B cell (primary cell): ENCODE data around the gene PPT2. TPM values are rescaled to one million over a fixed set of nuclear protein-coding genes. Genes with fewer than 3 reads are reported as not detected.

Experiments
- ATAC-seq: fragments of 200-7000 bp; cut with Tn5 transposase; one replicate; pipeline ENCODE4 v1.10.0; 2021; ENCODE audit warnings: low read depth, mild to moderate bottlenecking, moderate number of reproducible peaks, moderate library complexity
- CTCF ChIA-PET: fragments of 350-600 bp; sonication (Branson Sonifier 250); formaldehyde crosslinking; loops from one replicate; lab custom pipeline; 2021; ENCODE audit warnings: antibody characterized with exemption, inconsistent platforms; lab: Charles Lee
- POLR2A ChIA-PET: fragments of 350-600 bp; sonication (Branson Sonifier 250); formaldehyde crosslinking; loops from one replicate; lab custom pipeline; 2021; ENCODE audit warnings: antibody characterized with exemption; lab: Charles Lee
- DNase-seq: peaks from one replicate; pipeline ENCODE4 v3.0.0; 2013
- H2AFZ ChIP-seq: 2 replicates; pipeline ENCODE4 v1.6.1; 2012; ENCODE audit warnings: mild to moderate bottlenecking, low read depth, low read length; ENCODE audit not compliant: insufficient read depth, poor library complexity, severe bottlenecking
- H3K27ac ChIP-seq, 2 donors: 1 replicate in 1 of 2; 2 replicates in 1 of 2; pipeline ENCODE4 v1.5.1; 2012 to 2013; ENCODE audit warnings: low read length in 2 of 2, mild to moderate bottlenecking in 2 of 2, moderate library complexity in 1 of 2
- H3K27me3 ChIP-seq, 4 experiments: fragments of 200-600 bp in 1 of 4; sonication (generic) in 1 of 4; replicated peaks in 1 of 4; 1 replicate in 2 of 4; 2 replicates in 2 of 4; pipeline versions ENCODE4 v1.6.1 to v1.7.0; 2013 to 2016; ENCODE audit warnings: low read length in 3 of 4, mild to moderate bottlenecking in 2 of 4, mixed read lengths in 1 of 4, moderate library complexity in 1 of 4; ENCODE audit not compliant: insufficient read depth in 4 of 4, control insufficient read depth in 3 of 4; ENCODE audit errors: control extremely low read depth in 1 of 4
- H3K36me3 ChIP-seq, 2 experiments: replicated peaks in 1 of 2; 1 replicate in 1 of 2; 2 replicates in 1 of 2; pipeline versions ENCODE4 v1.6.1 to v1.7.1; 2013; ENCODE audit warnings: low read length in 1 of 2; ENCODE audit not compliant: insufficient read depth in 2 of 2, control insufficient read depth in 1 of 2; ENCODE audit errors: control extremely low read depth in 1 of 2, extremely low read depth in 1 of 2
- H3K4me1 ChIP-seq, 2 donors: fragments of 200-600 bp in 1 of 2; sonication (generic) in 1 of 2; 1 replicate in 1 of 2; 2 replicates in 1 of 2; pipeline versions ENCODE4 v1.5.1 to v1.6.1; 2013 to 2017; ENCODE audit warnings: low read length in 2 of 2; ENCODE audit not compliant: control insufficient read depth in 2 of 2, insufficient read depth in 2 of 2
- H3K4me2 ChIP-seq: replicated peaks from 2 replicates; pipeline ENCODE3; 2012; ENCODE audit warnings: mild to moderate bottlenecking, low read depth, low read length; ENCODE audit not compliant: poor library complexity, severe bottlenecking
- H3K4me3 ChIP-seq, 5 experiments: fragments of 200-600 bp in 1 of 5; sonication (generic) in 1 of 5; 1 replicate in 3 of 5; 2 replicates in 2 of 5; pipeline versions ENCODE4 v1.5.1 to v1.7.0; 2011 to 2016; ENCODE audit warnings: low read length in 4 of 5, mild to moderate bottlenecking in 4 of 5, low read depth in 2 of 5, control low read depth in 1 of 5, moderate library complexity in 1 of 5; ENCODE audit not compliant: insufficient read depth in 1 of 5; ENCODE audit errors: control extremely low read depth in 1 of 5, extremely low read depth in 1 of 5
- H3K79me2 ChIP-seq: fragments of 200-600 bp; sonication (generic); one replicate; pipeline ENCODE4 v1.6.0; 2016; ENCODE audit warnings: low read length; ENCODE audit not compliant: control insufficient read depth, insufficient read depth
- H3K9ac ChIP-seq: fragments of 200-600 bp; sonication (generic); 2 replicates; pipeline ENCODE4 v1.6.1; 2017; ENCODE audit warnings: mild to moderate bottlenecking, low read length, moderate library complexity
- H3K9me3 ChIP-seq, 3 donors: one replicate each; pipeline versions ENCODE4 v1.6.1 to v1.7.1; 2013; ENCODE audit warnings: low read length in 2 of 3; ENCODE audit not compliant: control insufficient read depth in 2 of 3, insufficient read depth in 1 of 3; ENCODE audit errors: control extremely low read depth in 1 of 3
- H4K20me1 ChIP-seq: 2 replicates; pipeline ENCODE4 v1.6.0; 2012; ENCODE audit warnings: mild to moderate bottlenecking, low read length; ENCODE audit not compliant: insufficient read depth, control insufficient read depth, poor library complexity, severe bottlenecking
- H3K27ac Mint-ChIP-seq: one replicate; pipeline ENCODE4 v1.8.0; 2021; ENCODE audit warnings: mixed read lengths
- H3K27me3 Mint-ChIP-seq: one replicate; pipeline ENCODE4 v1.8.0; 2021; ENCODE audit warnings: mixed read lengths
- H3K4me1 Mint-ChIP-seq: one replicate; pipeline ENCODE4 v1.8.0; 2021; ENCODE audit warnings: mixed read lengths
- H3K4me3 Mint-ChIP-seq: one replicate; pipeline ENCODE4 v1.8.0; 2021; ENCODE audit warnings: mixed read lengths
- H3K9me3 Mint-ChIP-seq: one replicate; pipeline ENCODE4 v1.8.0; 2022; ENCODE audit warnings: mixed read lengths; ENCODE audit not compliant: insufficient read depth
- CTCF ChIP-seq: fragments of 200-600 bp; IDR thresholded peaks from one replicate; pipeline ENCODE4 v1.8.0; 2022; ENCODE audit warnings: antibody characterized with exemption, mild to moderate bottlenecking
- EZH2 ChIP-seq: IDR thresholded peaks from 2 replicates; pipeline ENCODE4 v1.6.1; 2012; ENCODE audit warnings: borderline replicate concordance, low read depth, mild to moderate bottlenecking, moderate library complexity, low read length; ENCODE audit not compliant: insufficient read depth, poor library complexity, severe bottlenecking
- WGBS: methylation state at CpG from one replicate; pipeline ENCODE4 v1.1.5; 2013; ENCODE audit warnings: missing lambda C conversion rate; ENCODE audit not compliant: insufficient coverage; 5-methylcytosine and 5-hydroxymethylcytosine counted together
- intact Hi-C: fragments of 100-400 bp; cut with micrococcal nuclease; formaldehyde crosslinking; loops from one replicate; pipeline ENCODE4 v1.10.0; 2022
- polyA plus RNA-seq: library from polyadenylated mRNA; depleted of rRNA; stranded (reverse); fragments of >200 nt; gene quantifications from 2 replicates; pipeline ENCODE4 v1.2.3, GENCODE V29; 2012
- total RNA-seq, 2 donors: library from RNA; stranded (reverse); fragments of 120-200 nt in 1 of 2; gene quantifications; 1 replicate in 1 of 2; 2 replicates in 1 of 2; pipeline versions ENCODE4 v1.2.3 to v1.2.4, GENCODE V29; 2013 to 2022

PPT2 gene
- total and polyA plus RNA-seq, 2 donors (not counting 1 experiment from before 2014, with no cell fraction given) = 1.2 to 4.2 TPM

GRCh38 chr6:32204268-32204715, 50.4 kb downstream of the PPT2 start:
- ChIA-PET CTCF (no interaction called here), POLR2A (no interaction called here)
- no peaks in the 10 kb centered on the region for H3K79me2 ChIP-seq
- H3K27me3 ChIP-seq = peaks cover 0 to 8% (median 2%) of the 10 kb centered on the region in 4 experiments
- H3K4me1 ChIP-seq = no peaks in the 10 kb centered on the region
- no peaks in the 10 kb centered on the region for H3K9me3 Mint-ChIP-seq
- H2AFZ ChIP-seq = no peak overlapping the region
- intact Hi-C loops = no loop called here
- ATAC-seq (no peak), DNase-seq (no peak)
- H3K9ac ChIP-seq = no peak overlapping the region
- TF ChIP-seq CTCF (no peak), EZH2 (no peak)
- H3K36me3 ChIP-seq = no peaks in the 10 kb centered on the region
- H3K9me3 ChIP-seq = no peaks in the 10 kb centered on the region
- H3K4me3 ChIP-seq = no peak overlapping the region
- peaks cover 6% of the 10 kb centered on the region for H3K4me1 Mint-ChIP-seq
- H3K4me2 ChIP-seq = no peak overlapping the region
- H3K27ac Mint-ChIP-seq = no peak overlapping the region
- 94% methylated on average over 3 of the region's 3 CpGs for WGBS
- peaks cover 8% of the 10 kb centered on the region for H3K27me3 Mint-ChIP-seq
- no peak overlapping the region for H3K4me3 Mint-ChIP-seq
- no peak overlapping the region for H3K27ac ChIP-seq
- no peaks in the 10 kb centered on the region for H4K20me1 ChIP-seq

- H3K79me2 ChIP-seq = no peaks in the 10 kb centered on the region
- H3K4me2 ChIP-seq = no peak overlapping the region
- ATAC-seq = no peak
- no peaks in the 10 kb centered on the region for H3K9me3 ChIP-seq
- DNase-seq = no peak
- ChIA-PET POLR2A (interaction anchor here (0.6 kb wide), 1 partner anchor 1109 kb away, joined by 5 read pairs; the partner anchor contains the start of gene ZBTB22), CTCF (no interaction called here)
- no peak overlapping the region for H3K9ac ChIP-seq
- no peak overlapping the region for H3K27ac Mint-ChIP-seq
- H2AFZ ChIP-seq = no peak overlapping the region
- no peak overlapping the region for H3K4me3 ChIP-seq
- H3K27me3 Mint-ChIP-seq = peaks cover 8% of the 10 kb centered on the region
- H3K36me3 ChIP-seq = no peaks in the 10 kb centered on the region
- no peaks in the 10 kb centered on the region for H4K20me1 ChIP-seq
- no CpG with 5 or more reads among the region's 1 CpG for WGBS
- intact Hi-C loops = no loop called here
- H3K4me3 Mint-ChIP-seq = no peak overlapping the region
- TF ChIP-seq EZH2 = no peak
- no peak for TF ChIP-seq CTCF
- no peak overlapping the region for H3K27ac ChIP-seq
- peaks cover 0 to 3% (median 0%) of the 10 kb centered on the region in 4 experiments for H3K27me3 ChIP-seq
- H3K4me1 Mint-ChIP-seq = peaks cover 9% of the 10 kb centered on the region
- H3K4me1 ChIP-seq = peaks cover 0 to 3% of the 10 kb centered on the region in 2 donors
- H3K9me3 Mint-ChIP-seq = no peaks in the 10 kb centered on the region
Observed at GRCh38 chr6:32208996-32209395, 55.1 kb downstream of the PPT2 start.
